ENCODE measurements around the gene KIRREL3.

DNA sequence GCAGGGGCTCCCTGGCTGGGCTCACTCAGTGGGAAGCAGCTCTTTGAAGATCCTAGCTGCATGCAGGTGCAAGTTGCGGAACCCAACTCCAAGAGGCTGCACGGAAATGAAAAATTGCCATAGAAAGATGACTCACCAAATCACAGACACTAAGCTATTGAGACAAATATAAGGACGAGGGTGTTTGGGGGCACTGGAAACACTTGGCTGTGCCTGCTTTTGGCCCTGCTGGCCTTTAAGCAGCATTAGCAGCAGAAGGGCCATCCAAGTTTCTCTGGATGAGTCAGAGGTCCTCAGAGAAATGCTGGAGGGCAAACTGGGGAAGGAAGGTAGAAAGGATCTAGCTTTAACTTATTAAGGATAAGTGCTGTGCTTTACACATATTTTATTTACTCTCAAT, 282.3 kb downstream of the KIRREL3 start:
- TF ChIP-seq, protein P1, sequence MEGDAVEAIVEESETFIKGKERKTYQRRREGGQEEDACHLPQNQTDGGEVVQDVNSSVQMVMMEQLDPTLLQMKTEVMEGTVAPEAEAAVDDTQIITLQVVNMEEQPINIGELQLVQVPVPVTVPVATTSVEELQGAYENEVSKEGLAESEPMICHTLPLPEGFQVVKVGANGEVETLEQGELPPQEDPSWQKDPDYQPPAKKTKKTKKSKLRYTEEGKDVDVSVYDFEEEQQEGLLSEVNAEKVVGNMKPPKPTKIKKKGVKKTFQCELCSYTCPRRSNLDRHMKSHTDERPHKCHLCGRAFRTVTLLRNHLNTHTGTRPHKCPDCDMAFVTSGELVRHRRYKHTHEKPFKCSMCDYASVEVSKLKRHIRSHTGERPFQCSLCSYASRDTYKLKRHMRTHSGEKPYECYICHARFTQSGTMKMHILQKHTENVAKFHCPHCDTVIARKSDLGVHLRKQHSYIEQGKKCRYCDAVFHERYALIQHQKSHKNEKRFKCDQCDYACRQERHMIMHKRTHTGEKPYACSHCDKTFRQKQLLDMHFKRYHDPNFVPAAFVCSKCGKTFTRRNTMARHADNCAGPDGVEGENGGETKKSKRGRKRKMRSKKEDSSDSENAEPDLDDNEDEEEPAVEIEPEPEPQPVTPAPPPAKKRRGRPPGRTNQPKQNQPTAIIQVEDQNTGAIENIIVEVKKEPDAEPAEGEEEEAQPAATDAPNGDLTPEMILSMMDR (conservative IDR thresholded peaks at IDR 0.05) = no peak
- TF ChIP-seq EZH2 (IDR thresholded peaks at IDR 0.05; ENCODE audit: low read depth) = no peak
